GM20431 (cell line): ENCODE data around the gene BRF1.

ENCODE experiments used
- in situ Hi-C: fragments of 300-500 bp; cut with MseI, MboI; formaldehyde crosslinking; loops from one replicate; pipeline ENCODE4 v1.15.0; 2020; ENCODE audit warnings: low sequenced_read_pairs; ENCODE audit not compliant: unreplicated experiment

The BRF1 gene

GRCh38 chr14:105333613-105334364 is 33.0 kb upstream of the BRF1 start:
- in situ Hi-C loops = loop anchor here (25.0 kb wide), 1 partner anchor 121 kb away; no protein-coding TSS in a partner anchor

- in situ Hi-C loops = loop anchor here (25.0 kb wide), 1 partner anchor 121 kb away; no protein-coding TSS in a partner anchor
Observed at GRCh38 chr14:105333020-105333490, 32.3 kb upstream of the BRF1 start.

DNA sequence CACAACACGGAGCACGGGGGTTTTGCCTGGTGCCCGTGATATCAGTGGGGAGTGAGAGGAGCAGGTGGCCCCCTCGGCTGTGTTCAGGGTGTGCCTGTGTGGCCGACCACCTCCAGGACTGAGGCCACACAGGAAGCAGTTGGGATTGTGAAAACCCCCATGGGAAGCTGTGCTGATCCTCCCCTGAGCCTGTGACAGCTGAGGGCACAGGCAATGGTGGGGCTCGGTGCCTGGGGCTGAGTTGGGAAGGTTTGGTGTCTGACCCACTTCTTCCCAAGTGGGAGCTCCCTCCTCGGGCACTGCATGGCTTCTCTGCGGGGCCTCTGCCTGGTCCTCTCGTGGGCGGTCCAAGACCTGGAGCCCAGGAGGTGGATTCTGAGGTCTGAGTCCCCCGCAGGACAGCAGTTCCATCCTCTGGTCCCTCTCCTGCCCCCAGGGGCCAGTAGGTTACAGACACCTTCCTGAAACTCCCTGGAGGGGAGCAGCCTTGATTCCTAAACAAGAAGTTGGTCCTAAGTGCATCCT is 31.6 kb upstream of the BRF1 start:
- in situ Hi-C loops = loop anchor here (25.0 kb wide), 1 partner anchor 120 kb away; no protein-coding TSS in a partner anchor

DNA sequence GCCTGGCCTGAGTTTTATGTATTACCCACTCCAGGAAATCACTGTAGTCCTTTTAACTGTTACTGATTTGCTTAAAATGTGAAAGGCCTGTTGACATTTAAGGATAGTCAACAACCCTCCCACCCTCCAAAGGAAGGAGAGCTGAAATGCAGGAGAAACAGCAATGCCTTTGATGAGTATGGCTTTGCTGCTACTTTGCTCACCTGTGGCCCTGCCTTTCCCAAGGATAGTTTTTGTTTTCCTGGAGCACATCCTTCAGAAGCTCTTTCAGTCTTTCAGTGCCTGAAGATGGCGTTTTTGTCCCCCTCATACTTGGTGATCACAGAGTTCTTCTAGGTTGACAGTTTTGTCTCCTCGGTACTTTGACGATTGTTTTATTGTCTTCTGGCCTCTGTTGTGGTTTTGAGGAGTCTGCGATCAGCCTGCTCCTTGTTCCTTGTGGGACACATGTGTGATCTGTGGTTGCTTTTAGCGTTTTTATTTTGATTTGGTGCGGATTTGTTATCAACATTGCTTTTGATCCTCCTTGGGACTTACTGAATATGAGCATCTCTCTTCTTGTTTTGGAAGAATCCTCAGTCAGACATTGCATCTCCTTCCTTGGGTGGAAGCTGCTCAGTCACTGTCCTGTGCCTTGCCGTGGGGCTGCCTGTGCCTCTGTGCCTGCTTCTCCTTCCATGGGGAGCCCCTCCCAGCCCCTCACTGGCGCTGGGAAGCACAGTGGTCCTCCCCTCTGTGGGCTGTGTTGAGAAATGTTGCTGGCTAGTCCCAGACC is 31.0 kb upstream of the BRF1 start:
- in situ Hi-C loops = loop anchor here (25.0 kb wide), 1 partner anchor 119 kb away; no protein-coding TSS in a partner anchor

- in situ Hi-C loops = loop anchor here (25.0 kb wide), 1 partner anchor 118 kb away; no protein-coding TSS in a partner anchor
Observed at GRCh38 chr14:105330491-105330895, 29.7 kb upstream of the BRF1 start.

GRCh38 chr14:105329411-105330150 is 28.8 kb upstream of the BRF1 start:
- in situ Hi-C loops = loop anchor here (25.0 kb wide), 1 partner anchor 117 kb away; no protein-coding TSS in a partner anchor

- in situ Hi-C loops = loop anchor here (25.0 kb wide), 1 partner anchor 117 kb away; no protein-coding TSS in a partner anchor
Observed at GRCh38 chr14:105328678-105329390, 28.0 kb upstream of the BRF1 start.

- in situ Hi-C loops = loop anchor here (25.0 kb wide), 1 partner anchor 116 kb away; no protein-coding TSS in a partner anchor
Observed at GRCh38 chr14:105328070-105328677, 27.4 kb upstream of the BRF1 start.

- in situ Hi-C loops = loop anchor here (25.0 kb wide), 1 partner anchor 115 kb away; no protein-coding TSS in a partner anchor
Observed at GRCh38 chr14:105327695-105328045, 26.9 kb upstream of the BRF1 start.

DNA sequence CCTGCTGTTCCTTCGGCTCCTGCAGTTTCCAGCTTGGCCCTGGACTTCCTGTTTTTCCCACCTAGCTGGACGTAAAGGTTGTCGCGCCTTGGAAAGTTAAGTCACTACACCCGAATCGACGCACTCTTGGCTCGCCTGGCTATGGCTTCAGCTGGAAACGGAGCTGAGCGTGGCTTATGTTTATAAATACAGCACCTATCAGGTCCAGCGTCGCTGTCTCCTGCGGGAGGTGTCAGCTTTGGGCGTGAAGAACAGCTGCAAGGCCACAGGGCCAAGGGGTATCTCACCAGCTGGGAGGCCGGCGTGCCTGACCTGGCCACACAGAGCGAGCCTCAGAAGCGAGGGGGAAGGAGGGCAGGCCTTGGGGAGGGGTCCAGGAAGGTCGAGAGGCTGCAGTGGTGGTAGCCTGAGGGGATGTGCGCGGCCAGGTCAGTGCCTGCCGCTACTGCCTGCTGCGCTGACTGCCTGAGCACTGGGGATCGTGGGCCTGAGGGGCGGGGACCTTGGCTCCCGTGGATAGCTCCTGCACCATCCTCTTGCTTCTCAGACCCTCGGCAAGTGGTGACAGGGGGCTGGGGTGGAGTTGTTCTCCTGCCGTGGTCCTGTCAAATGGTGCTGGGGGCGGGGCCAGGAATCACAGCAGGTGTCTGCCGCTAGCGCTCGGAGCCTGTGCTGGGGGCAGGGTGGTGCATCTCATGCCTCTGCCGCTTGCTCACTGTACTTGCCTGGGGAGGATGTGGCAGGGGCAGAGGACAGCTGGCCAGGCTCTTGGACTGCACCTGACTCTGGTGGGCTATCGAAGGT is 26.3 kb upstream of the BRF1 start:
- in situ Hi-C loops = loop anchor here (25.0 kb wide), 1 partner anchor 115 kb away; no protein-coding TSS in a partner anchor

DNA sequence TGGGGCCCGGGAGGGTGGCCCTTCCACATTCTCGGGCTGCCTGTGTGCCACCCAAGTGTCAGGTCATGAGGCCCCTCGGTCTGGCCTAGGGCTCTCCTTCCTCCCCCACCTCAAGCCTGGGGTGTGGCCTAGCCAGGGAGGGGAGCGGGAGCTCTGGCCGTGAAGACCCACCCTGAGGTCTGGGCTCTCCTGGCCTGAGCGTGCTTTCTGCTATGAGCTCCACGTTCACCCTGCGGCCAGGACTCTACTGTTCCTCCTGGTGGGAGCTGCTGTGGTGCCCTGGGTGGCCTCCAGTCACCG is 25.7 kb upstream of the BRF1 start:
- in situ Hi-C loops = loop anchor here (25.0 kb wide), 1 partner anchor 114 kb away; no protein-coding TSS in a partner anchor

DNA sequence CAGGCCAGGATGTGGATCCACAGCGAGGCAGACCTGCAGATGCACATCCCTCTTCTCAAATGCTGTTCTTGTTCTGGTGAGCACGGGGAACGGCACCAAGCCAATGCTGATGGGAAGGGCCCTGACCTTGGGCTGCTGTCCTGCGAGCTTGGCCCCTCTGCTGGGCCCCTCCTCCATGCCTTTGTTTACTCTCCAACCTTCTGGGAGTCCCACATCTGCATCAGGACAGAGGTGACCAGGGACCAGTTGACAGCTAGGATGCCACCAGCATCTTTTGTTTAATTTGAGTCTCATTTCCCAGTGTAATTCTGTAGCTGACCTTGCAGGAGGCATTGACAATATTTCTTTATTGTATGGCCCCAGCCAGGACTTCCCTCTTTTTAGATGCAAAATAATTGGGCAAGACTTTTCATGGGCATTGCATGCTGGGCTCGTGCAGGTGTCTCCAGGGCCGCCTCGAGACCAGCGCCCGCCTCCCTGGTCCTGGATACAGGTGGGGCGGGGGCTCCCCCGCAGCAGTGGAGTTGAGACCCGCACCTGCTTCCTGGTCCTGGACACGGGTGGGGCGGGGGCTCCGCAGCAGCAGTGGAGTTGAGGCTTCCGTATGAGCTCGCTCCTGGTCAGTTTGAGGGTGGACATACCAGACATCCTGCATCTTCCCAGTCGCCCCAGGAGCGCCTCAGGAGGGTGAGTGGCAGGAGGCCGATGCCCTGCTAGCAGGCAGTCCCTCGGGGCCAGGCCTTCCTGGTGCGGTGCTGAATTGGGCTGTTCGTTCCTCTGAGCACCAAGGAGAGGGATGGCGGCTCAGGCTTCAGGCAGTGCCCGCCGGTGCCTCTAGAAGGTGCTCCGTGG is 25.1 kb upstream of the BRF1 start:
- in situ Hi-C loops = loop anchor here (25.0 kb wide), 1 partner anchor 114 kb away; no protein-coding TSS in a partner anchor

- in situ Hi-C loops = loop anchor here (25.0 kb wide), 1 partner anchor 113 kb away; no protein-coding TSS in a partner anchor
Observed at GRCh38 chr14:105325303-105325702, 24.5 kb upstream of the BRF1 start.

DNA sequence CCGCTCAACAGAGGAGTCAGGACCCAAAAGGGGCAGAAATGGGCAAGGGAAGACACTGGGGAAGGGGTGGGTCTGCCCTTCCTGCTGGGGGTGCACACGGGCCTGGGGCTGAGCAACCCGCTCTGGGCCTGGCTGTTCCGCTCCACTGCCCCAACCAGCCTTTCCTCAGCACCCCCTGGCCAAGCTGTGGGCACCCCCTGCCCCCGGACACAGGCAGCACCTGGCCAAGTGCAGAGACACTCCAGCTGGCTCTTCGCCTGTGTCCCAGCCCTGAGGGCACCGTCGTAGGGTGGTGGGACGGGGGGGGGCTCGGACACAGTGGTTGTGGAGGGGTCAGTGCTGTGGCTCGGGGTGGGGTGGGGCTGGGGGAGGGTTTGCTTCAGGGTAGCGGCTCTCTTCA is 24.1 kb upstream of the BRF1 start:
- in situ Hi-C loops = loop anchor here (25.0 kb wide), 1 partner anchor 113 kb away; no protein-coding TSS in a partner anchor

- in situ Hi-C loops = no loop called here
Observed at GRCh38 chr14:105324080-105324778, 23.4 kb upstream of the BRF1 start.

DNA sequence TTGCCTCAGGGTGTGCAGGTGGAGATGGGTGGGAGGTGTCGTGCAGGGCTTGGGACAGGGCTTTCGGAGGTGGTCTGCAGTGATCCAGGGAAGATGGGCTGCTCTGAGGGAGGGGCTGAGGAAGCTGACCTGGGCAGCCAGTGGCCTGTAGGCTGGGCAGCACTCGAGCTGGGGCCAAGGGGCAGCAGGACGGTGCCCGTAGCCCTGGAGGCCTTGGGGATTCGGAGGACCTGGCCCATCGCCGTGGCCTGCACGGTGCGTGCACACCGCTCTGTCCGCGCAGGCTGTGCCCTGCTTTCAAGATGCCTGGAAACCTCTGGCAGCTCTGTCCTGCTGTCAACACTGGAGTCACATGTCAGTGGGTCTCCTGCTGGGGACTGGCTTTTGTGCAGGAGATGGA is 22.9 kb upstream of the BRF1 start:
- in situ Hi-C loops = no loop called here
